Measurements from ENCODE around the gene NRG3. TPM values are rescaled to one million over a fixed set of nuclear protein-coding genes. Genes with fewer than 3 reads are reported as not detected.

NRG3 gene
- total and polyA plus RNA-seq, 11 donors = 0.11 to 0.41 (median 0.27) TPM; not detected in 7

- ATAC-seq = no peak
- 65 to 79% (median 76%) methylated on average over 2 of the region's 2 CpGs for WGBS, 4 donors
- DNase-seq = no peak
Measured at GRCh38 chr10:82245157-82245556, 370.2 kb downstream of the NRG3 start.

GRCh38 chr10:82245906-82246560 is 371.0 kb downstream of the NRG3 start:
- no peaks in the 10 kb centered on the region for H3K4me1 ChIP-seq
- ATAC-seq = no peak

More at GRCh38 chr10:82245157-82245556, 370.2 kb downstream of the NRG3 start:
- H3K36me3 ChIP-seq = no peaks in the 10 kb centered on the region
- intact Hi-C loops (cut with DNase I) = no loop called here
- H3K27ac ChIP-seq = no peak overlapping the region
- no peak for TF ChIP-seq POLR2A (IDR thresholded peaks at IDR 0.05)
- TF ChIP-seq CTCF (IDR thresholded peaks at IDR 0.05) = no peak
- H3K4me1 ChIP-seq = no peaks in the 10 kb centered on the region
- no peak overlapping the region for H3K4me3 ChIP-seq
- H3K27me3 ChIP-seq = no peaks in the 10 kb centered on the region
- peaks cover 0 to 19% (median 0%) of the 10 kb centered on the region in 12 donors for H3K9me3 ChIP-seq

GRCh38 chr10:82249141-82249540 is 374.1 kb downstream of the NRG3 start:
- H3K4me1 ChIP-seq = no peaks in the 10 kb centered on the region
- H3K9me3 ChIP-seq = peaks cover 0 to 2% (median 0%) of the 10 kb centered on the region in 12 donors
- ATAC-seq (no peak), DNase-seq (no peak)
- TF ChIP-seq CTCF (IDR thresholded peaks at IDR 0.05) = no peak
- TF ChIP-seq POLR2A (IDR thresholded peaks at IDR 0.05) = no peak
- intact Hi-C loops (cut with DNase I) = no loop called here
- WGBS, 4 donors = 46 to 61% (median 49%) methylated on average over 1 of the region's 1 CpG
- H3K27ac ChIP-seq = no peak overlapping the region
- no peaks in the 10 kb centered on the region for H3K27me3 ChIP-seq
- H3K4me3 ChIP-seq = no peak overlapping the region
- no peaks in the 10 kb centered on the region for H3K36me3 ChIP-seq

More at GRCh38 chr10:82245906-82246560, 371.0 kb downstream of the NRG3 start:
- Histone ChIP-seq H3K4me3 (no peak overlapping the region), H3K27me3 (no peaks in the 10 kb centered on the region), H3K36me3 (no peaks in the 10 kb centered on the region), H3K27ac (no peak overlapping the region), H3K9me3 (peaks cover 0 to 19% (median 0%) of the 10 kb centered on the region in 12 donors)
- TF ChIP-seq POLR2A (IDR thresholded peaks at IDR 0.05) (no peak), CTCF (IDR thresholded peaks at IDR 0.05) (no peak)
- 67 to 76% (median 70%) methylated on average over 4 of the region's 4 CpGs for WGBS, 4 donors
- DNase-seq = no peak
- intact Hi-C loops (cut with DNase I) = no loop called here

GRCh38 chr10:82251222-82251906 is 376.4 kb downstream of the NRG3 start:
- no peaks in the 10 kb centered on the region for H3K9me3 ChIP-seq
- 78 to 89% (median 79%) methylated on average over 8 of the region's 8 CpGs for WGBS, 4 donors
- DNase-seq = no peak
- ATAC-seq = no peak
- H3K4me1 ChIP-seq = no peaks in the 10 kb centered on the region
- no peaks in the 10 kb centered on the region for H3K36me3 ChIP-seq
- intact Hi-C loops (cut with DNase I) = no loop called here
- no peak overlapping the region for H3K4me3 ChIP-seq
- H3K27me3 ChIP-seq = no peaks in the 10 kb centered on the region
- H3K27ac ChIP-seq = no peak overlapping the region
- TF ChIP-seq CTCF (IDR thresholded peaks at IDR 0.05) = no peak
- TF ChIP-seq POLR2A (IDR thresholded peaks at IDR 0.05) = no peak
